Uterus (tissue), 4 donors: ENCODE measurements around the gene COG2. TPM values are rescaled to one million over a fixed set of nuclear protein-coding genes. Genes with fewer than 3 reads are reported as not detected.

Source experiments
- DNase-seq, 2 donors: peaks; one replicate each; pipeline ENCODE4 v3.0.0-alpha.2; 2019 to 2020
- H3K27ac ChIP-seq, 2 donors: fragments of 200-600 bp; sonication (generic); 1 replicate in 1 of 2; 2 replicates in 1 of 2; pipeline ENCODE4 v1.5.1; 2016 to 2018
- H3K27me3 ChIP-seq, 2 donors: fragments of 200-600 bp; sonication (generic); one replicate each; pipeline ENCODE4 v1.5.1; 2018 to 2019; ENCODE audit warnings: control low read depth in 1 of 2
- H3K36me3 ChIP-seq, 2 donors: fragments of 200-600 bp; sonication (generic); one replicate each; pipeline ENCODE4 v1.5.1; 2019; ENCODE audit warnings: control low read depth in 1 of 2
- H3K4me1 ChIP-seq, 2 donors: fragments of 200-600 bp; sonication (generic); one replicate each; pipeline ENCODE4 v1.5.1; 2018 to 2019; ENCODE audit warnings: control low read depth in 1 of 2
- H3K4me3 ChIP-seq, 2 donors: fragments of 200-600 bp; sonication (generic); 1 replicate in 1 of 2; 2 replicates in 1 of 2; pipeline ENCODE4 v1.5.1; 2018 to 2019; ENCODE audit warnings: mild to moderate bottlenecking in 1 of 2
- H3K9me3 ChIP-seq, 2 donors: fragments of 200-600 bp; sonication (generic); one replicate each; pipeline ENCODE4 v1.5.1; 2019; ENCODE audit warnings: control low read depth in 1 of 2
- POLR2A ChIP-seq, 2 donors: fragments of 450-650 bp; IDR thresholded peaks; one replicate each; pipeline ENCODE4 v1.6.1; 2016; ENCODE audit warnings: antibody characterized with exemption in 2 of 2, mild to moderate bottlenecking in 1 of 2, moderate library complexity in 1 of 2
- intact Hi-C: fragments of 100-400 bp; cut with DNase I; formaldehyde crosslinking; loops from one replicate; pipeline ENCODE4 v1.15.1; 2023; ENCODE audit warnings: low total_unique reads
- total RNA-seq, 4 donors: library from RNA; depleted of rRNA in 3 of 4; stranded (reverse); fragments of >200 nt in 3 of 4; gene quantifications; one replicate each; pipeline versions ENCODE4 v1.1.0 to v1.2.4, GENCODE V29; 2014 to 2023
- TF ChIP-seq, protein P1 (sequence below), 4 experiments: fragments of 200-600 bp in 2 of 4; fragments of 450-650 bp in 2 of 4; sonication (generic) in 2 of 4; IDR thresholded peaks; one replicate each; pipeline ENCODE4 v1.5.1; 2016 to 2019; ENCODE audit warnings: antibody characterized with exemption in 4 of 4, mild to moderate bottlenecking in 2 of 4, moderate library complexity in 1 of 4
- donor health status: DM: yes; HTN: yes; CAD: no.

Gene COG2
- total RNA-seq, 4 donors from 2014 or later, result 10.0 to 32.3 (median 18.5) TPM

DNA sequence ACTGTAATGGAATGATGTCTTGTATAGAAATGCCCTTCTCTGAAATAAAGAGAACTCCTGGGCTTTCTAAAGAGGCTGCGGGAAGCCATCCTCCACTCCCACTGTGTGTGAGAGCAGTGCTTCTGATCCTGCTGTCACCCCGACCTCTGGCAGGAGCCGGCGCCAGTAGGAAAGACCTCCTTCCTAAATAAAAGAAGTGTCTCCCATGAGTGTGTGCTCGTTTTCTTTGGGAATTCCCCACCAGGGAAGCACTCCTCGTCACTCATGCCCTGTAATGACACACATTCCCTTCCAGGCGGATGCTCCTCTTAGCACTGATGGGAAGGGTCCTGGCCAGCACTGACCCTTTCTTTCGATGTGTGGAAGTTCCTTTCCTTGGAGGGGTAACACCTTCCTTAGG is 51.5 kb downstream of the COG2 start:
- Histone ChIP-seq H3K27ac (no peak overlapping the region), H3K36me3 (no peaks in the 10 kb centered on the region), H3K4me3 (no peak overlapping the region), H3K4me1 (no peaks in the 10 kb centered on the region), H3K9me3 (no peaks in the 10 kb centered on the region), H3K27me3 (no peaks in the 10 kb centered on the region)
- intact Hi-C loops, result no loop called here
- no peak for TF ChIP-seq POLR2A (IDR thresholded peaks at IDR 0.05)
- TF ChIP-seq, protein P1, sequence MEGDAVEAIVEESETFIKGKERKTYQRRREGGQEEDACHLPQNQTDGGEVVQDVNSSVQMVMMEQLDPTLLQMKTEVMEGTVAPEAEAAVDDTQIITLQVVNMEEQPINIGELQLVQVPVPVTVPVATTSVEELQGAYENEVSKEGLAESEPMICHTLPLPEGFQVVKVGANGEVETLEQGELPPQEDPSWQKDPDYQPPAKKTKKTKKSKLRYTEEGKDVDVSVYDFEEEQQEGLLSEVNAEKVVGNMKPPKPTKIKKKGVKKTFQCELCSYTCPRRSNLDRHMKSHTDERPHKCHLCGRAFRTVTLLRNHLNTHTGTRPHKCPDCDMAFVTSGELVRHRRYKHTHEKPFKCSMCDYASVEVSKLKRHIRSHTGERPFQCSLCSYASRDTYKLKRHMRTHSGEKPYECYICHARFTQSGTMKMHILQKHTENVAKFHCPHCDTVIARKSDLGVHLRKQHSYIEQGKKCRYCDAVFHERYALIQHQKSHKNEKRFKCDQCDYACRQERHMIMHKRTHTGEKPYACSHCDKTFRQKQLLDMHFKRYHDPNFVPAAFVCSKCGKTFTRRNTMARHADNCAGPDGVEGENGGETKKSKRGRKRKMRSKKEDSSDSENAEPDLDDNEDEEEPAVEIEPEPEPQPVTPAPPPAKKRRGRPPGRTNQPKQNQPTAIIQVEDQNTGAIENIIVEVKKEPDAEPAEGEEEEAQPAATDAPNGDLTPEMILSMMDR (IDR thresholded peaks at IDR 0.05), result no peak
- DNase-seq, result no peak

DNA sequence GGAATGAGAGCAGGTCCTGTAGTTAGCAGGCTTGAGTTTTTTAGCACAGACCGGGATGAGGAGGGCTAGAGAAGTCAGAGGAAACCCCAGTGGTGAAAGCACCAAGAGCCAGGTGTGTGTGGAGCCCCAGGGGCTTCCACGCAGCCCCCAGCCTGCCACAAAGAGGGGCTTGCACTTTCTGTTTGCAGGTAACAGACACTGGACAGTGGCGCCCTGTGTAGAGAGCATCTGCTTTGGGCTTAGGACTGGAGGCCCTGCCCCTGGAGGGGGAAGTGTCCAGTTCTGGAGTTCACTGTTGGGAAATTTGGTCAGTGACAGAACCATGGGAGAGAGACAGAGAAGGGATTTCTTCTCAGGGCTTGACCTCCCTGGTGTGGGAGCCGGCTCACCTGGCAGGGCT is 52.2 kb downstream of the COG2 start:
- no peaks in the 10 kb centered on the region for H3K9me3 ChIP-seq
- intact Hi-C loops, result no loop called here
- no peaks in the 10 kb centered on the region for H3K27me3 ChIP-seq
- DNase-seq, result no peak
- H3K36me3 ChIP-seq, result no peaks in the 10 kb centered on the region
- H3K4me3 ChIP-seq, result no peak overlapping the region
- TF ChIP-seq, protein P1 (IDR thresholded peaks at IDR 0.05), result no peak
- no peak for TF ChIP-seq POLR2A (IDR thresholded peaks at IDR 0.05)
- no peak overlapping the region for H3K27ac ChIP-seq
- no peaks in the 10 kb centered on the region for H3K4me1 ChIP-seq

DNA sequence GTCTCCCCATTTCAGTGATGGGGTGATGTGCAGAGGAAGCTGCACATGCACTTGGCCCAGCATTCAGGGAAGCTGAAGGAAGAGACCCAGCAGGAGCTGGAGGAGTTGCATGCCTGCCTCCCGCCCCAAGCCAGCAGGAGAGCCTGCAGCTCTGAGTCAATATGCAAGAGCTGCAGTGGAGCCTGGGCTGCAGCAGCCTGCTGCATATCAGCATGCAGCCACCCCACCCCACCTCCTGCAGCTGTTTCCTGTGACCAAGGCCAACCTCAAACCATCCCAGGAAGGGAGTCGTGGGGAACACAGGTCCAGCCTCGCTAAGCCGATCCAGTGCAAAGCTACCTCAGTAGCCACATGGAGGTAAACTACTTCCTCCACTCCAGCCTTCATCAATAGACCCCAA is 52.7 kb downstream of the COG2 start:
- H3K4me1 ChIP-seq, result no peaks in the 10 kb centered on the region
- intact Hi-C loops, result no loop called here

DNA sequence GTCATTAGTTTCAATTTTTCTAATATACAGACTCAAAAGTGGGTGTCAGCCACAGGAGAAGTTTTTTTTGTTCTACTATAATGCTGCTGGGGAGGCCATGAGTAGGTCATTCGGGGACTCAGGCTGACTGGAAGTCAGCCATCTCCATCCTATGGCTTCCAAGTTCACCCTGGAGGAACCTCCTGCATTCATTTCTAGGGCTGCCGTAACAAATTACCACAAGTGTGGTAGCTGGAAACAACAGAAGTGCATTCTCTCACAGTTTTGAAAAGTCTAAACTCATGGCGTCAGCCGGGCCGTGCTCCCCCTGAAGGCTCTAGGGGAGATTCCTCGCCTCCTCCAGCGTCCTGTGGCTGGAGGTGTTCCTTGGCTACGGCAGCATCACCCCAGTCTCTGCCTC is 53.9 kb downstream of the COG2 start:
- H3K27me3 ChIP-seq, result no peaks in the 10 kb centered on the region
- H3K4me3 ChIP-seq, result no peak overlapping the region
- DNase-seq, result no peak
- H3K4me1 ChIP-seq, result no peaks in the 10 kb centered on the region
- no peak overlapping the region for H3K27ac ChIP-seq
- H3K9me3 ChIP-seq, result no peaks in the 10 kb centered on the region
- no peaks in the 10 kb centered on the region for H3K36me3 ChIP-seq
- intact Hi-C loops, result no loop called here
- TF ChIP-seq POLR2A (IDR thresholded peaks at IDR 0.05), result no peak
- TF ChIP-seq, protein P1 (IDR thresholded peaks at IDR 0.05), result no peak

More for the DNA sequence above, 52.7 kb downstream of the COG2 start:
- H3K27ac ChIP-seq, result no peak overlapping the region
- no peak overlapping the region for H3K4me3 ChIP-seq
- TF ChIP-seq, protein P1 (IDR thresholded peaks at IDR 0.05), result no peak
- TF ChIP-seq POLR2A (IDR thresholded peaks at IDR 0.05), result no peak
- no peaks in the 10 kb centered on the region for H3K9me3 ChIP-seq
- no peaks in the 10 kb centered on the region for H3K27me3 ChIP-seq
- no peak for DNase-seq
- no peaks in the 10 kb centered on the region for H3K36me3 ChIP-seq

DNA sequence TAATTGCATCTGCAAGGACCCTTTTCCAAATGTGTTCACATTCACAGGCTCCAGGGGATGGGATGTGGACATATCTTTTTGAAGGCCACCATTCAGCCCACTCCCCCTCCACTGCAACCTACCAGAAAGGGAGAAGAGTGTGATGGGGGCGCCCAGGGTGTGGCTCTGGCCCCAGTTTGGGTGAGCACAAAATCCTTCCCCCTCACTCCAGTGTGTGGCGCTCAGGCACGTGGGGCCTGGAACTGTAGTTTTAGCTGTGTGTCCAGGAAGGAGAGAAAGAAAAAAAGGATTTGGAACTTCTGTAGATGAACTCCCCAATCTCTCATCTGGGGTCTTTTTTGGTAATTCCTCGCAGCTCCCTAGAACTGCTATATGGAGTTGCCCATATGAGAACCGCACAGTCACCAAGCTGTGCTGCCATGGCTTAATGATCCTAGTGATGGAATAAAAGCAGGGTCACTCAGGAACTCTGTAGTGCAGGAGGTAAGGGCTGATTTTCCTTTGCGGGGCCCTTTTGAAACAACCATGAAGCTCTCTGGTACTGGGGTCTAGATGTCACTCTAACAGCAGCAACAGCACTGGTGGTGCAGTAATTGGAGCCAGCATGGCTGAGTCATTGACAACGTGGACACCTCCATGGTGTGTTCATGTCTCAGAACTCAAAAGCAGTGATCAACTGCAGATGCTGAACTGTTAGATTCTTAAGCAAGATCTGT is 54.6 kb downstream of the COG2 start:
- Histone ChIP-seq H3K36me3 (no peaks in the 10 kb centered on the region), H3K4me1 (no peaks in the 10 kb centered on the region), H3K27ac (no peak overlapping the region), H3K4me3 (no peak overlapping the region), H3K9me3 (no peaks in the 10 kb centered on the region), H3K27me3 (no peaks in the 10 kb centered on the region)
- intact Hi-C loops, result no loop called here
- TF ChIP-seq, protein P1 (IDR thresholded peaks at IDR 0.05), result no peak
- no peak for TF ChIP-seq POLR2A (IDR thresholded peaks at IDR 0.05)
- no peak for DNase-seq
